Vagina (tissue), 2 donors: ENCODE data around the gene VPS37D.

Experiments used
- POLR2AphosphoS5 ChIP-seq, 2 donors: sonication (generic); formaldehyde crosslinking; IDR thresholded peaks; one replicate each; pipeline ENCODE4 v1.9.0; 2017; ENCODE audit warnings: antibody characterized with exemption in 2 of 2, mild to moderate bottlenecking in 2 of 2, low read depth in 1 of 2; ENCODE audit not compliant: insufficient read depth in 1 of 2
- TF ChIP-seq, protein P1 (sequence below), 3 experiments: fragments of 450-650 bp in 2 of 3; fragments of 200-600 bp in 1 of 3; sonication (generic) in 1 of 3; IDR thresholded peaks; one replicate each; pipeline ENCODE4 v1.5.1; 2017 to 2019; ENCODE audit warnings: antibody characterized with exemption in 3 of 3, mild to moderate bottlenecking in 2 of 3, moderate library complexity in 2 of 3

DNA sequence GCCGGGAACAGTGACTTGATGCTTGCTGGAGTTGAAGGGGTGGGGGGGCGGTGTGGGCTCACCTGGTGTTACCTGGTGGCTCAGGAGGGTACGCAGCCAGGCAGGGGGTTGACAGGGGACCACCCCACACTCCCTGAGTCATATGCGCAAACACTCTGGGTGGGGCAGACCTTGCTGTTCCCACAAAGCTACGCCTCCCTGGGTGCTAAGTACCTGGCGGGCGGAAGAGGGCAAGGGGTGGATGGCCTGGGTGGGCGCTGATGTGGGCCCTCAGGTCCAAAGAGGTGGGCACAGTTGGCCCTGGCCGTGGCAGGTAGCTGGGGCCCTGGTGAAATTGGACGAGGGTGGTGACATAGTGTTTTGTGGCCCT lies 37.9 kb downstream of the VPS37D start:
- TF ChIP-seq POLR2AphosphoS5 (IDR thresholded peaks at IDR 0.05; ENCODE audit: insufficient read depth in 1 of 2, low read depth in 1 of 2): no peak
- TF ChIP-seq, protein P1, sequence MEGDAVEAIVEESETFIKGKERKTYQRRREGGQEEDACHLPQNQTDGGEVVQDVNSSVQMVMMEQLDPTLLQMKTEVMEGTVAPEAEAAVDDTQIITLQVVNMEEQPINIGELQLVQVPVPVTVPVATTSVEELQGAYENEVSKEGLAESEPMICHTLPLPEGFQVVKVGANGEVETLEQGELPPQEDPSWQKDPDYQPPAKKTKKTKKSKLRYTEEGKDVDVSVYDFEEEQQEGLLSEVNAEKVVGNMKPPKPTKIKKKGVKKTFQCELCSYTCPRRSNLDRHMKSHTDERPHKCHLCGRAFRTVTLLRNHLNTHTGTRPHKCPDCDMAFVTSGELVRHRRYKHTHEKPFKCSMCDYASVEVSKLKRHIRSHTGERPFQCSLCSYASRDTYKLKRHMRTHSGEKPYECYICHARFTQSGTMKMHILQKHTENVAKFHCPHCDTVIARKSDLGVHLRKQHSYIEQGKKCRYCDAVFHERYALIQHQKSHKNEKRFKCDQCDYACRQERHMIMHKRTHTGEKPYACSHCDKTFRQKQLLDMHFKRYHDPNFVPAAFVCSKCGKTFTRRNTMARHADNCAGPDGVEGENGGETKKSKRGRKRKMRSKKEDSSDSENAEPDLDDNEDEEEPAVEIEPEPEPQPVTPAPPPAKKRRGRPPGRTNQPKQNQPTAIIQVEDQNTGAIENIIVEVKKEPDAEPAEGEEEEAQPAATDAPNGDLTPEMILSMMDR (IDR thresholded peaks at IDR 0.05): no peak
